Right lobe of liver (tissue), 6 donors: ENCODE data around the gene APPBP2. TPM values are rescaled to one million over a fixed set of nuclear protein-coding genes. Genes with fewer than 3 reads are reported as not detected.

Source experiments
- ATAC-seq, 4 donors: fragments of 200-7000 bp; cut with Tn5 transposase; one replicate each; pipeline ENCODE4 v1.9.1; 2020; ENCODE audit warnings: mild to moderate bottlenecking in 4 of 4, moderate library complexity in 4 of 4
- DNase-seq, 3 donors: peaks; one replicate each; pipeline ENCODE4 v3.0.0-alpha.2; 2020
- H3K27ac ChIP-seq, 3 donors: fragments of 200-600 bp; one replicate each; pipeline ENCODE4 v1.8.0; 2022
- H3K27me3 ChIP-seq, 2 donors: fragments of 200-600 bp; one replicate each; pipeline ENCODE4 v1.8.0; 2022
- H3K36me3 ChIP-seq, 4 donors: fragments of 200-600 bp; sonication (generic) in 1 of 4; one replicate each; pipeline versions ENCODE4 v1.5.1 to v1.8.0; 2017 to 2022; ENCODE audit warnings: control low read depth in 1 of 4
- H3K4me1 ChIP-seq, 4 donors: fragments of 200-600 bp; sonication (generic) in 1 of 4; one replicate each; pipeline versions ENCODE4 v1.5.1 to v1.8.0; 2017 to 2022; ENCODE audit warnings: control low read depth in 1 of 4
- H3K4me3 ChIP-seq, 3 donors: fragments of 200-600 bp; one replicate each; pipeline ENCODE4 v1.8.0; 2022
- H3K9me3 ChIP-seq, 4 donors: fragments of 200-600 bp; sonication (generic) in 1 of 4; one replicate each; pipeline versions ENCODE4 v1.5.1 to v1.8.0; 2017 to 2022; ENCODE audit warnings: control low read depth in 1 of 4
- CTCF ChIP-seq, 4 donors: fragments of 200-600 bp in 3 of 4; fragments of 450-650 bp in 1 of 4; IDR thresholded peaks; one replicate each; pipeline versions ENCODE4 v1.5.1 to v1.8.0; 2016 to 2022; ENCODE audit warnings: antibody characterized with exemption in 4 of 4, mild to moderate bottlenecking in 2 of 4
- POLR2A ChIP-seq: fragments of 450-650 bp; IDR thresholded peaks from one replicate; pipeline ENCODE4 v1.6.1; 2017; ENCODE audit warnings: antibody characterized with exemption, mild to moderate bottlenecking
- WGBS: methylation state at CpG from one replicate; pipeline ENCODE4 v1.1.6; 2018; ENCODE audit warnings: low coverage, low lambda C conversion rate; ENCODE audit not compliant: insufficient coverage; ENCODE audit errors: missing lambda C conversion rate; 5-methylcytosine and 5-hydroxymethylcytosine counted together
- intact Hi-C, 2 donors: fragments of 100-400 bp; cut with DNase I; formaldehyde crosslinking; loops; one replicate each; pipeline versions ENCODE4 v1.11.2 to v1.14.1; 2022
- total RNA-seq, 6 experiments: library from RNA; depleted of rRNA in 2 of 6; stranded (reverse); fragments of >200 nt in 2 of 6; fragmentation: NEBNext Ultra II Directional in 3 of 6; extraction: Animal tissue kit (Norgen Biotek cat#: 25700) in 3 of 6; gene quantifications; one replicate each; pipeline versions ENCODE4 v1.1.0 to v1.2.4, GENCODE V29; 2016 to 2023
- donor health status: DM: no; HTN: yes; CAD: no.
- donor health status: DM: no; HTN: no; CAD: no.
- donor health status: DM: no; HTN: no; CAD: no.
- donor health status: DM: no; HTN: yes; CAD: no.
- donor health status: DM: no; HTN: yes; CAD: no.

Gene APPBP2
- total RNA-seq, 6 experiments from 2014 or later = 8.7 to 19.3 (median 13.0) TPM

- 100% methylated on average over 4 of the region's 4 CpGs for WGBS
- no peak overlapping the region for H3K27ac ChIP-seq
- H3K27me3 ChIP-seq = no peaks in the 10 kb centered on the region
- H3K4me1 ChIP-seq = no peaks in the 10 kb centered on the region
- ATAC-seq = no peak
- peaks cover 0 to 6% (median 0%) of the 10 kb centered on the region in 4 donors for H3K36me3 ChIP-seq
- no peak overlapping the region for H3K4me3 ChIP-seq
- no peaks in the 10 kb centered on the region for H3K9me3 ChIP-seq
- intact Hi-C loops = no loop called here
- TF ChIP-seq POLR2A (no peak), CTCF (IDR thresholded peaks at IDR 0.05) (no peak)
- no peak for DNase-seq
These were observed 44.4 kb downstream of the APPBP2 start for GRCh38 chr17:60481604-60482003.

- H3K36me3 ChIP-seq = peaks cover 0 to 6% (median under 1%) of the 10 kb centered on the region in 4 donors
- no peaks in the 10 kb centered on the region for H3K27me3 ChIP-seq
- no peak overlapping the region for H3K4me3 ChIP-seq
- no peaks in the 10 kb centered on the region for H3K9me3 ChIP-seq
- no peaks in the 10 kb centered on the region for H3K4me1 ChIP-seq
- ATAC-seq (no peak), DNase-seq (no peak)
- H3K27ac ChIP-seq = no peak overlapping the region
- TF ChIP-seq CTCF (IDR thresholded peaks at IDR 0.05) (no peak), POLR2A (no peak)
- intact Hi-C loops = no loop called here
These were observed 52.3 kb downstream of the APPBP2 start for GRCh38 chr17:60473788-60474187.

GRCh38 chr17:60472449-60472848, 53.6 kb downstream of the APPBP2 start:
- Histone ChIP-seq H3K36me3 (peaks cover 0 to 4% (median 2%) of the 10 kb centered on the region in 4 donors), H3K9me3 (no peaks in the 10 kb centered on the region), H3K27me3 (no peaks in the 10 kb centered on the region), H3K27ac (no peak overlapping the region), H3K4me3 (no peak overlapping the region), H3K4me1 (no peaks in the 10 kb centered on the region)
- DNase-seq (no peak), ATAC-seq (no peak)
- WGBS = 100% methylated on average over 1 of the region's 1 CpG
- intact Hi-C loops = no loop called here
- no peak for TF ChIP-seq POLR2A
- TF ChIP-seq CTCF (IDR thresholded peaks at IDR 0.05) = no peak

- H3K27me3 ChIP-seq = no peaks in the 10 kb centered on the region
- H3K36me3 ChIP-seq = peaks cover 0 to 4% (median 2%) of the 10 kb centered on the region in 4 donors
- no peaks in the 10 kb centered on the region for H3K9me3 ChIP-seq
- 94% methylated on average over 4 of the region's 4 CpGs for WGBS
- no peaks in the 10 kb centered on the region for H3K4me1 ChIP-seq
- TF ChIP-seq POLR2A = no peak
- no peak for TF ChIP-seq CTCF (IDR thresholded peaks at IDR 0.05)
- no peak overlapping the region for H3K27ac ChIP-seq
- H3K4me3 ChIP-seq = no peak overlapping the region
- intact Hi-C loops = no loop called here
- DNase-seq (no peak), ATAC-seq (no peak)
These were observed 54.6 kb downstream of the APPBP2 start for GRCh38 chr17:60471451-60471850.

- peaks cover 0 to 17% (median 9%) of the 10 kb centered on the region in 4 donors for H3K36me3 ChIP-seq
- intact Hi-C loops = no loop called here
These were observed 57.7 kb downstream of the APPBP2 start for GRCh38 chr17:60468371-60468770.

More at GRCh38 chr17:60468371-60468770, 57.7 kb downstream of the APPBP2 start:
- Histone ChIP-seq H3K4me1 (peaks cover 0 to 4% (median 0%) of the 10 kb centered on the region in 4 donors), H3K4me3 (no peak overlapping the region), H3K9me3 (no peaks in the 10 kb centered on the region), H3K27me3 (no peaks in the 10 kb centered on the region), H3K27ac (no peak overlapping the region)
- TF ChIP-seq CTCF (IDR thresholded peaks at IDR 0.05) (no peak), POLR2A (no peak)
- no peak for DNase-seq
- ATAC-seq = no peak
